HepG2 (cell line): ENCODE results near the gene PPDPF. TPM values are rescaled to one million over a fixed set of nuclear protein-coding genes. Genes with fewer than 3 reads are reported as not detected.
A peak's percentile ranks its signal among the peaks of the same experiment; 100 is the strongest.

Source experiments
- ATAC-seq: fragments of 200-7000 bp; cut with Tn5 transposase; 3 replicates; pipeline ENCODE4 v1.9.1; 2020; ENCODE audit warnings: mild to moderate bottlenecking, moderate library complexity
- BruUV-seq: library from RNA; stranded (reverse); fragments of 400-500 nt; replicated peaks from 2 replicates; lab custom pipeline; 2021; lab: Mats Ljungman, UMichigan
- CTCF ChIA-PET: fragments of 300-600 bp; formaldehyde crosslinking; extraction: SDS; loops from one replicate; lab custom pipeline; 2021; ENCODE audit warnings: low total read pairs, inconsistent platforms, low intra/inter-chr PET ratio; lab: Yijun Ruan, JAX
- POLR2A ChIA-PET: fragments of 350-600 bp; sonication (Branson Sonifier 250); formaldehyde crosslinking; loops from one replicate; lab custom pipeline; 2020; ENCODE audit warnings: antibody characterized with exemption, inconsistent platforms; lab: Yijun Ruan, JAX
- DNase-seq: peaks from one replicate; pipeline ENCODE4 v3.0.0-alpha.2; 2015; ENCODE audit warnings: low spot score
- FAIRE-seq: peaks from 3 replicates; lab custom pipeline; 2011; peaks lifted over from hg19 to GRCh38; lab: Jason Lieb, UNC
- H2AFZ ChIP-seq: one replicate; pipeline ENCODE4 v1.6.1; 2011; ENCODE audit warnings: low read length, inconsistent platforms
- H3K27ac ChIP-seq: fragments of 300-600 bp; 3 replicates; pipeline ENCODE4 v1.8.0; 2011; ENCODE audit warnings: mixed run types, mild to moderate bottlenecking, mixed read lengths, low read length, inconsistent platforms; ENCODE audit not compliant: insufficient read depth; ENCODE audit errors: extremely low read length
- H3K27me3 ChIP-seq, 2 experiments: fragments of 200-600 bp in 1 of 2; 2 replicates in 1 of 2; 3 replicates in 1 of 2; pipeline versions ENCODE4 v1.6.0 to v1.8.0; 2011; ENCODE audit warnings: low read length in 2 of 2, mild to moderate bottlenecking in 2 of 2, moderate library complexity in 2 of 2, inconsistent platforms in 1 of 2; ENCODE audit not compliant: insufficient read depth in 2 of 2, control insufficient read depth in 1 of 2
- H3K36me3 ChIP-seq, 2 experiments: fragments of 200-600 bp in 1 of 2; replicated peaks in 1 of 2; 2 replicates in 1 of 2; 3 replicates in 1 of 2; pipeline versions ENCODE4 v1.5.1 to v1.8.0; 2011; ENCODE audit warnings: low read length in 2 of 2, inconsistent platforms in 1 of 2; ENCODE audit not compliant: insufficient read depth in 2 of 2, control insufficient read depth in 1 of 2
- H3K4me1 ChIP-seq: 2 replicates; pipeline ENCODE4 v1.5.1; 2012; ENCODE audit warnings: low read length, inconsistent platforms; ENCODE audit not compliant: insufficient read depth
- H3K4me2 ChIP-seq: 2 replicates; pipeline ENCODE4 v1.6.0; 2011; ENCODE audit warnings: low read depth, low read length, inconsistent platforms
- H3K4me3 ChIP-seq, 3 experiments: fragments of 200-600 bp in 1 of 3; sonication (generic), shearing (Covaris generic) in 1 of 3; replicated peaks in 1 of 3; 2 replicates each; pipeline ENCODE4 v1.5.1; 2011 to 2016; ENCODE audit warnings: low read length in 3 of 3, inconsistent platforms in 2 of 3, low read depth in 2 of 3, mild to moderate bottlenecking in 2 of 3, control low read depth in 1 of 3, mixed read lengths in 1 of 3; ENCODE audit not compliant: insufficient read depth in 1 of 3
- H3K79me2 ChIP-seq: one replicate; pipeline ENCODE4 v1.6.1; 2011; ENCODE audit warnings: low read length, inconsistent platforms; ENCODE audit not compliant: insufficient read depth
- H3K9ac ChIP-seq: 2 replicates; pipeline ENCODE4 v1.6.0; 2011; ENCODE audit warnings: mild to moderate bottlenecking, low read depth, low read length, inconsistent platforms; ENCODE audit not compliant: insufficient read depth
- H3K9me3 ChIP-seq: 2 replicates; pipeline ENCODE4 v1.5.1; 2012; ENCODE audit warnings: mild to moderate bottlenecking, low read length
- H4K20me1 ChIP-seq: 2 replicates; pipeline ENCODE4 v1.6.0; 2011; ENCODE audit warnings: inconsistent platforms, mild to moderate bottlenecking, low read length, moderate library complexity; ENCODE audit not compliant: insufficient read depth
- ATAD3A ChIP-seq: sonication (generic); formaldehyde crosslinking; IDR thresholded peaks from 2 replicates; pipeline ENCODE4 v1.4.0; 2020; ENCODE audit warnings: missing genetic modification reagents
- ELF1 ChIP-seq: sonication (generic); formaldehyde crosslinking; IDR thresholded peaks from 2 replicates; pipeline ENCODE4 v1.4.0; 2020; ENCODE audit warnings: missing genetic modification reagents
- HNF4A ChIP-seq: sonication (generic); formaldehyde crosslinking; IDR thresholded peaks from 2 replicates; pipeline ENCODE4 v1.4.0; 2020; ENCODE audit warnings: missing genetic modification reagents
- KDM2A ChIP-seq: sonication (generic); formaldehyde crosslinking; IDR thresholded peaks from 2 replicates; pipeline ENCODE4 v1.4.0; 2020; ENCODE audit warnings: low read depth, missing genetic modification reagents, borderline replicate concordance
- MTA1 ChIP-seq: sonication (generic); formaldehyde crosslinking; IDR thresholded peaks from 2 replicates; pipeline ENCODE4 v1.4.0; 2020; ENCODE audit warnings: missing genetic modification reagents, mild to moderate bottlenecking, borderline replicate concordance
- NR2C2 ChIP-seq: sonication (generic); formaldehyde crosslinking; IDR thresholded peaks from 2 replicates; pipeline ENCODE4 v1.4.0; 2020; ENCODE audit warnings: missing genetic modification reagents, mild to moderate bottlenecking, moderate library complexity, borderline replicate concordance
- NRL ChIP-seq: sonication (generic); formaldehyde crosslinking; IDR thresholded peaks from 2 replicates; pipeline ENCODE4 v1.5.0; 2020; ENCODE audit warnings: missing genetic modification reagents, mild to moderate bottlenecking, moderate library complexity, borderline replicate concordance
- USF2 ChIP-seq, 2 experiments: sonication (generic) in 1 of 2; formaldehyde crosslinking in 1 of 2; IDR thresholded peaks; 2 replicates each; pipeline versions ENCODE4 v1.5.1 to v1.6.1; 2011 to 2020; ENCODE audit warnings: borderline replicate concordance in 1 of 2, low read depth in 1 of 2, low read length in 1 of 2, mild to moderate bottlenecking in 1 of 2, missing genetic modification reagents in 1 of 2, moderate library complexity in 1 of 2
- ZMYM3 ChIP-seq: sonication (generic); formaldehyde crosslinking; IDR thresholded peaks from 2 replicates; pipeline ENCODE4 v1.5.1; 2020; ENCODE audit warnings: mild to moderate bottlenecking, missing genetic modification reagents
- ZNF225 ChIP-seq: sonication (generic); formaldehyde crosslinking; IDR thresholded peaks from 2 replicates; pipeline ENCODE4 v1.4.0; 2020; ENCODE audit warnings: mild to moderate bottlenecking, missing genetic modification reagents
- ZNF639 ChIP-seq: conservative IDR thresholded peaks from 2 replicates; pipeline ENCODE4 v1.6.1; 2018; ENCODE audit warnings: missing genetic modification reagents
- WGBS: methylation state at CpG from one replicate; pipeline ENCODE4 v1.1.6; 2017; ENCODE audit warnings: low lambda C conversion rate; 5-methylcytosine and 5-hydroxymethylcytosine counted together
- in situ Hi-C: cut with HindIII; loops from 2 replicates; pipeline ENCODE4 v1.10.0; 2017; ENCODE audit warnings: low pct_unique_long_range_greater_than_20kb; ENCODE audit not compliant: extremely low pct_ligation_motif_present
- intact Hi-C: fragments of 100-400 bp; cut with micrococcal nuclease; formaldehyde crosslinking; loops from one replicate; pipeline ENCODE4 v1.10.0; 2022; ENCODE audit not compliant: unreplicated experiment
- polyA plus RNA-seq, 8 experiments: library from polyadenylated mRNA; depleted of rRNA in 3 of 8; stranded (reverse) in 7 of 8; unstranded in 1 of 8; fragments of >200 nt; fragmentation: Illumina TruSeq in 4 of 8; extraction: Trizol in 4 of 8; gene quantifications; 2 replicates each; pipeline versions ENCODE4 v1.2.1 to v1.2.3, GENCODE V29; 2011 to 2016; ENCODE audit warnings: low read depth in 4 of 8, missing spikeins in 1 of 8, mixed read lengths in 1 of 8; ENCODE audit not compliant: insufficient read depth in 1 of 8
- total RNA-seq, 5 experiments: library from RNA; depleted of rRNA; stranded (reverse); fragments of >200 nt; fragmentation: Illumina TruSeq; extraction: Trizol; gene quantifications; 2 replicates each; pipeline ENCODE4 v1.2.3, GENCODE V29; 2016; ENCODE audit warnings: low read depth in 1 of 5

Gene PPDPF
- total and polyA plus RNA-seq, 2 of the 13 experiments (the other 11 are each of a cell fraction or from before 2014, with no cell fraction given), result 1.8 to 7.0 TPM

- no peak overlapping the region for H3K9ac ChIP-seq
- H3K27ac ChIP-seq, result no peak overlapping the region
- no peaks in the 10 kb centered on the region; a peak in 1 of 5 replicates for H3K36me3 ChIP-seq
- no TSS peak for BruUV-seq
- FAIRE-seq, result no peak
- in situ Hi-C loops (no loop called here), intact Hi-C loops (no loop called here)
- ChIA-PET CTCF (no interaction called here), POLR2A (no interaction called here)
- no peaks in the 10 kb centered on the region for H3K79me2 ChIP-seq
- TF ChIP-seq ZNF639 (CRISPR knock-in tag), result no peak
- peak; percentile 6; the same call in 1 of the 2 replicates for TF ChIP-seq MTA1 (CRISPR knock-in tag)
- 0 out of 2 replicates have a peak, but pooled peaks have one; percentile 1 for TF ChIP-seq ZMYM3
- TF ChIP-seq HNF4A (CRISPR knock-in tag), result peak; percentile 40
- no peak for TF ChIP-seq USF2 (IDR thresholded peaks at IDR 0.05; ENCODE audit: low read depth, low read length)
- TF ChIP-seq USF2 (CRISPR knock-in tag; IDR thresholded peaks at IDR 0.05; ENCODE audit: borderline replicate concordance), result 0 out of 2 replicates have a peak, but pooled peaks have one; percentile 22
- no peak for TF ChIP-seq ELF1 (CRISPR knock-in tag)
- 0 out of 2 replicates have a peak, but pooled peaks have one; percentile 14 for TF ChIP-seq ZNF225 (CRISPR knock-in tag)
- no peak for TF ChIP-seq NRL (CRISPR knock-in tag)
- no peak for TF ChIP-seq KDM2A (CRISPR knock-in tag)
- TF ChIP-seq ATAD3A (CRISPR knock-in tag), result peak; percentile 98; the same call in 1 of the 2 replicates
- peak; percentile 72 for TF ChIP-seq NR2C2 (CRISPR knock-in tag)
- H3K27me3 ChIP-seq, result peaks cover 9 to 22% of the 10 kb centered on the region in 2 experiments; a peak in 3 of 5 replicates
- DNase-seq, result no peak
- H3K4me3 ChIP-seq, result no peak overlapping the region
- peaks cover 27% of the 10 kb centered on the region for H3K4me1 ChIP-seq
- no peaks in the 10 kb centered on the region; the same call in 1 of the 2 replicates for H4K20me1 ChIP-seq
- no peak overlapping the region for H3K4me2 ChIP-seq
- no peaks in the 10 kb centered on the region for H3K9me3 ChIP-seq
- 80% methylated on average over 14 of the region's 14 CpGs for WGBS
- no peak overlapping the region for H2AFZ ChIP-seq
- no peak for ATAC-seq
These were observed 38.4 kb downstream of the PPDPF start for GRCh38 chr20:63558804-63559484.
